BJ (cell line): Measurements from ENCODE around the gene RFX2. TPM values are rescaled to one million over a fixed set of nuclear protein-coding genes. Genes with fewer than 3 reads are reported as not detected.

Experiments
- CTCF ChIA-PET: fragments of 350-600 bp; formaldehyde crosslinking; extraction: SDS; loops from one replicate; lab custom pipeline; 2021; ENCODE audit warnings: antibody characterized with exemption, inconsistent platforms; lab: Yijun Ruan, JAX
- POLR2A ChIA-PET: fragments of 300-600 bp; sonication (Branson Sonifier 250); formaldehyde crosslinking; extraction: SDS; loops from one replicate; lab custom pipeline; 2021; ENCODE audit warnings: antibody characterized with exemption; lab: Charles Lee
- DNase-seq: peaks from one replicate; pipeline ENCODE4 v3.0.0-alpha.2; 2011; ENCODE audit warnings: low read depth
- H3K27me3 ChIP-seq: 2 replicates; pipeline ENCODE4 v1.6.0; 2011; ENCODE audit warnings: low read length; ENCODE audit not compliant: control insufficient read depth, insufficient read depth
- H3K36me3 ChIP-seq: 2 replicates; pipeline ENCODE4 v1.5.1; 2011; ENCODE audit warnings: low read length; ENCODE audit not compliant: control insufficient read depth, insufficient read depth
- H3K4me3 ChIP-seq: 2 replicates; pipeline ENCODE4 v1.5.1; 2011; ENCODE audit warnings: low read depth, mild to moderate bottlenecking, control low read depth, low read length
- CTCF ChIP-seq: IDR thresholded peaks from 2 replicates; pipeline ENCODE4 v1.5.1; 2011; ENCODE audit warnings: low read depth, mild to moderate bottlenecking, control low read depth, inconsistent platforms, low read length, moderate library complexity; ENCODE audit not compliant: insufficient read depth
- polyA plus RNA-seq: library from polyadenylated mRNA; depleted of rRNA; stranded (reverse); fragments of >200 nt; gene quantifications from 2 replicates; pipeline ENCODE4 v1.2.3, GENCODE V29; 2011

Gene RFX2
- polyA plus RNA-seq, 1 experiment, result 5.7 TPM

GRCh38 chr19:5994405-5995165 lies 115.7 kb downstream of the RFX2 start:
- ChIA-PET CTCF (interaction anchor here (0.6 to 1.6 kb wide), 4 partner anchors 11 to 188 kb away, joined by 3 to 6 read pairs (median 4); no protein-coding TSS in a partner anchor), POLR2A (no interaction called here)
- Histone ChIP-seq H3K4me3 (no peak overlapping the region), H3K36me3 (peaks cover 4% of the 10 kb centered on the region), H3K27me3 (no peaks in the 10 kb centered on the region)
- no peak for DNase-seq
- TF ChIP-seq CTCF, result no peak

- ChIA-PET CTCF (interaction anchor here (1.2 to 1.6 kb wide), 4 partner anchors 26 to 190 kb away, joined by 3 to 6 read pairs (median 5); no protein-coding TSS in a partner anchor), POLR2A (no interaction called here)
- no peak for TF ChIP-seq CTCF
- no peak for DNase-seq
- H3K36me3 ChIP-seq, result peaks cover 4% of the 10 kb centered on the region
- H3K4me3 ChIP-seq, result no peak overlapping the region
- no peaks in the 10 kb centered on the region for H3K27me3 ChIP-seq
These were observed 116.5 kb downstream of the RFX2 start for GRCh38 chr19:5993648-5994358.

- ChIA-PET POLR2A (no interaction called here), CTCF (interaction anchor here (1.2 to 1.6 kb wide), 2 partner anchors 187 to 190 kb away, joined by 3 to 5 read pairs; no protein-coding TSS in a partner anchor)
- DNase-seq, result no peak
- TF ChIP-seq CTCF, result no peak
- H3K36me3 ChIP-seq, result peaks cover 4% of the 10 kb centered on the region
- no peak overlapping the region for H3K4me3 ChIP-seq
- H3K27me3 ChIP-seq, result no peaks in the 10 kb centered on the region
These were observed 117.1 kb downstream of the RFX2 start for GRCh38 chr19:5993201-5993600.

- no peak for TF ChIP-seq CTCF
- no peak for DNase-seq
- no peak overlapping the region for H3K4me3 ChIP-seq
- H3K36me3 ChIP-seq, result peaks cover 4% of the 10 kb centered on the region
- no peaks in the 10 kb centered on the region for H3K27me3 ChIP-seq
- ChIA-PET CTCF (interaction anchor here (1.2 to 1.6 kb wide), 2 partner anchors 186 to 189 kb away, joined by 3 to 5 read pairs; no protein-coding TSS in a partner anchor), POLR2A (no interaction called here)
These were observed 117.5 kb downstream of the RFX2 start for GRCh38 chr19:5992756-5993155.

- Histone ChIP-seq H3K4me3 (no peak overlapping the region), H3K27me3 (no peaks in the 10 kb centered on the region), H3K36me3 (peaks cover 2% of the 10 kb centered on the region)
- ChIA-PET CTCF (interaction anchor here (1.2 kb wide), 1 partner anchor 18 kb away, joined by 3 read pairs; no protein-coding TSS in a partner anchor), POLR2A (no interaction called here)
- DNase-seq, result no peak
- no peak for TF ChIP-seq CTCF
These were observed 119.0 kb downstream of the RFX2 start for GRCh38 chr19:5991244-5991838.
